Activated CD4-positive, alpha-beta T cell treated with anti-CD3 and anti-CD28 coated beads, Interleukin-2, amount 10 ng/mL, durations not matched to agents 24 days and 14 days (primary cell): ENCODE measurements around the gene ZMAT3. TPM values are rescaled to one million over a fixed set of nuclear protein-coding genes. Genes with fewer than 3 reads are reported as not detected.
A peak's percentile ranks its signal among the peaks of the same experiment; 100 is the strongest.

Experiments
- DNase-seq: peaks from one replicate; pipeline ENCODE4 v3.0.0; 2022
- H3K27ac Mint-ChIP-seq: one replicate; pipeline ENCODE4 v1.8.0; 2022; ENCODE audit warnings: mild to moderate bottlenecking, mixed read lengths
- H3K27me3 Mint-ChIP-seq: one replicate; pipeline ENCODE4 v1.8.0; 2022; ENCODE audit warnings: mixed read lengths
- H3K36me3 Mint-ChIP-seq: one replicate; pipeline ENCODE4 v1.8.0; 2022; ENCODE audit warnings: low read depth, mild to moderate bottlenecking, mixed read lengths
- H3K4me1 Mint-ChIP-seq: one replicate; pipeline ENCODE4 v1.8.0; 2021; ENCODE audit warnings: mixed read lengths
- H3K4me3 Mint-ChIP-seq: one replicate; pipeline ENCODE4 v1.8.0; 2022; ENCODE audit warnings: mild to moderate bottlenecking, moderate library complexity, mixed read lengths
- H3K9me3 Mint-ChIP-seq: one replicate; pipeline ENCODE4 v1.8.0; 2021; ENCODE audit warnings: mixed read lengths
- intact Hi-C: fragments of 100-400 bp; cut with micrococcal nuclease; formaldehyde crosslinking; loops from one replicate; pipeline ENCODE4 v1.15.1; 2023
- total RNA-seq: library from RNA; stranded (reverse); gene quantifications from 2 replicates; pipeline ENCODE4 v1.2.3, GENCODE V29; 2022

The ZMAT3 gene
- total RNA-seq, 1 donor from 2014 or later: 11.8 TPM

GRCh38 chr3:179027326-179027900, 44.2 kb downstream of the ZMAT3 start:
- peak overlapping the region; percentile 0 for H3K4me3 Mint-ChIP-seq
- H3K27ac Mint-ChIP-seq: peak overlapping the region; percentile 10

GRCh38 chr3:179026636-179027035, 45.0 kb downstream of the ZMAT3 start:
- no peak for DNase-seq
- intact Hi-C loops: loop anchor here (1.0 kb wide), 1 partner anchor 11 kb away; no protein-coding TSS in a partner anchor
- H3K4me3 Mint-ChIP-seq: no peak overlapping the region
- no peaks in the 10 kb centered on the region for H3K27me3 Mint-ChIP-seq
- H3K27ac Mint-ChIP-seq: no peak overlapping the region
- peaks cover 14% of the 10 kb centered on the region for H3K4me1 Mint-ChIP-seq
- no peaks in the 10 kb centered on the region for H3K9me3 Mint-ChIP-seq
- peaks cover 12% of the 10 kb centered on the region for H3K36me3 Mint-ChIP-seq

More at GRCh38 chr3:179027326-179027900, 44.2 kb downstream of the ZMAT3 start:
- H3K9me3 Mint-ChIP-seq: no peaks in the 10 kb centered on the region
- intact Hi-C loops: loop anchor here (1.0 kb wide), 1 partner anchor 10 kb away; no protein-coding TSS in a partner anchor
- no peaks in the 10 kb centered on the region for H3K27me3 Mint-ChIP-seq
- peaks cover 12% of the 10 kb centered on the region for H3K4me1 Mint-ChIP-seq
- DNase-seq: peak; percentile 64
- peaks cover 12% of the 10 kb centered on the region for H3K36me3 Mint-ChIP-seq

GRCh38 chr3:179021119-179021903, 50.3 kb downstream of the ZMAT3 start:
- DNase-seq: no peak
- Mint-ChIP-seq H3K36me3 (peaks cover 13% of the 10 kb centered on the region), H3K9me3 (no peaks in the 10 kb centered on the region), H3K4me1 (peaks cover 31% of the 10 kb centered on the region), H3K4me3 (peak overlapping the region; percentile 65), H3K27ac (peak overlapping the region; percentile 64), H3K27me3 (no peaks in the 10 kb centered on the region)
- intact Hi-C loops: loop anchor here (1.0 to 2.0 kb wide), 2 partner anchors 15 to 50 kb away; partner anchors contain the start of gene ZMAT3

DNA sequence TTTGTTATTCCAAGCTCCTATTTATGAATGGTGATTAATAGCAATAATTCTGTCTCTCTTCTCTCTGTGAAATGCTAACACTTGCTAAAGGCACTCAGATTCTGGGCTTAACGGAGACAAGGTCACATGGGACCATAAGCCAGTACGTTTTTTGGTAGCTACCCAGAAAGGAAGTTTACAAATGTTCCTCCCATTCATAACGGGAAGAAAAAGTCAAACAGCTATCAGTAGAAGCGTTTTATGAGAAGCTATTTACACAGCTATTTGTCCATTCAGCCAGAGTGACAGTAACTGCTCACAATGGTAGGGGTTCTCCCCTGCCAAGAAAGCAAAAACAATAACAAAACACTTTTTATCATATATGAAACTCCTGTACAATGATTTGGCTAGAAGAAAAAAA, 51.5 kb downstream of the ZMAT3 start:
- H3K27ac Mint-ChIP-seq: no peak overlapping the region
- H3K4me1 Mint-ChIP-seq: peaks cover 39% of the 10 kb centered on the region
- H3K4me3 Mint-ChIP-seq: peak overlapping the region; percentile 5
- DNase-seq: no peak
- peaks cover 13% of the 10 kb centered on the region for H3K36me3 Mint-ChIP-seq
- H3K9me3 Mint-ChIP-seq: no peaks in the 10 kb centered on the region
- H3K27me3 Mint-ChIP-seq: no peaks in the 10 kb centered on the region
- intact Hi-C loops: loop anchor here (2.0 kb wide), 1 partner anchor 17 kb away; no protein-coding TSS in a partner anchor

- Mint-ChIP-seq H3K4me3 (no peak overlapping the region), H3K27me3 (no peaks in the 10 kb centered on the region), H3K36me3 (peaks cover 10% of the 10 kb centered on the region), H3K27ac (no peak overlapping the region), H3K9me3 (no peaks in the 10 kb centered on the region), H3K4me1 (peaks cover 39% of the 10 kb centered on the region)
- intact Hi-C loops: loop anchor here (10.0 kb wide), 1 partner anchor 436 kb away; the partner anchor contains the start of gene GNB4
- no peak for DNase-seq
Measured at GRCh38 chr3:179018808-179019207, 52.8 kb downstream of the ZMAT3 start.

- Mint-ChIP-seq H3K36me3 (peaks cover 8% of the 10 kb centered on the region), H3K27ac (no peak overlapping the region), H3K27me3 (peaks cover 4% of the 10 kb centered on the region), H3K4me3 (peak overlapping the region; percentile 29), H3K4me1 (peaks cover 39% of the 10 kb centered on the region), H3K9me3 (no peaks in the 10 kb centered on the region)
- intact Hi-C loops: loop anchor here (10.0 kb wide), 1 partner anchor 438 kb away; the partner anchor contains the start of gene GNB4
- no peak for DNase-seq
Measured at GRCh38 chr3:179016979-179017670, 54.5 kb downstream of the ZMAT3 start.

GRCh38 chr3:179015551-179016020, 56.0 kb downstream of the ZMAT3 start:
- no peaks in the 10 kb centered on the region for H3K9me3 Mint-ChIP-seq
- H3K4me3 Mint-ChIP-seq: no peak overlapping the region
- H3K27ac Mint-ChIP-seq: peak overlapping the region; percentile 5
- peaks cover 28% of the 10 kb centered on the region for H3K4me1 Mint-ChIP-seq
- DNase-seq: peak; percentile 94
- intact Hi-C loops: loop anchor here (1.0 to 10.0 kb wide), 8 partner anchors 15 to 548 kb away; partner anchors contain the start of genes GNB4 and ZMAT3
- H3K36me3 Mint-ChIP-seq: peaks cover 8% of the 10 kb centered on the region
- peaks cover 14% of the 10 kb centered on the region for H3K27me3 Mint-ChIP-seq

DNA sequence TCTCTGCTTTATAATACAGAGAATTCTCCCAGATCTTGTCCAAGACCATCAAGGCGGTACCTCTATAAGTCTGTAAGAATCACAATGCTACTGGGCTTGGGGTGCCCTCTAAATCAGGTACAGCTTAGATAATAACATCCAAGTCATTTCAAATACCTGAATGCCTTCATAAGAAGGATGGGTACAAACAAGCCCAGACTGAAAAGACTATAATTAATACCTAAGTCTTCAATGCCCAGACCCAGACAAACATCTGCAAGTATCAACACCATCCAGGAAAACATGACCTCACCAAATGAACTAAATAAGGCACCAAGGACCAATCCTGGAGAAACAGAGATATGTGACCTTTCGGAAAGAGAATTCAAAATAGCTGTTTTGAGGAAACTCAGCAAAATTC, 65.9 kb downstream of the ZMAT3 start:
- no peak for DNase-seq
- no peak overlapping the region for H3K4me3 Mint-ChIP-seq
- no peak overlapping the region for H3K27ac Mint-ChIP-seq
- intact Hi-C loops: no loop called here
- H3K9me3 Mint-ChIP-seq: no peaks in the 10 kb centered on the region
- no peaks in the 10 kb centered on the region for H3K4me1 Mint-ChIP-seq
- H3K36me3 Mint-ChIP-seq: peaks cover 2% of the 10 kb centered on the region
- H3K27me3 Mint-ChIP-seq: peaks cover 46% of the 10 kb centered on the region

DNA sequence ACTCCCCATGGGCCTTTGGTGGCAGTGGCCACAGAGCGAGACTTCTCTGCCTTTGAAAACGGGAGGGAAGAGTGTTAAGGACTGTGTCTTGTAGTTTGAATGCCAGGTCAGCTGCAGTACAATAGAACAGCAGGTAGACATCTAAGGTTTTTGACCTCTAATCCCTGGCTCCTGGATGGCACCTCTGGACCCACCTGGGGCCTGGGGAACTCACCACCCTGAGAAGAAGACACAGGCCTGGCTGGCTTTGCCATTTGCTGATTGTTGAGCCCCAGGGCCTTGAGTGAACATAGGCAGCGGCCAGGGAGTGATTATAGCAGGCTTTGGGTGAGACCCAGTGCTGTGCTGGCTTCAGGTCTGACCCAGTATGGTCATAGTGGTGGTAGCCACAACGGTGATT, 66.4 kb downstream of the ZMAT3 start:
- no peak for DNase-seq
- no peak overlapping the region for H3K27ac Mint-ChIP-seq
- H3K4me3 Mint-ChIP-seq: no peak overlapping the region
- H3K9me3 Mint-ChIP-seq: no peaks in the 10 kb centered on the region
- H3K27me3 Mint-ChIP-seq: peaks cover 42% of the 10 kb centered on the region
- H3K4me1 Mint-ChIP-seq: peaks cover 2% of the 10 kb centered on the region
- intact Hi-C loops: no loop called here
- peaks cover 2% of the 10 kb centered on the region for H3K36me3 Mint-ChIP-seq

- H3K36me3 Mint-ChIP-seq: peaks cover 7% of the 10 kb centered on the region
- DNase-seq: no peak
- H3K4me3 Mint-ChIP-seq: no peak overlapping the region
- H3K9me3 Mint-ChIP-seq: no peaks in the 10 kb centered on the region
- H3K4me1 Mint-ChIP-seq: peaks cover 9% of the 10 kb centered on the region
- intact Hi-C loops: loop anchor here (1.0 to 2.0 kb wide), 3 partner anchors 14 to 147 kb away; no protein-coding TSS in a partner anchor
- H3K27me3 Mint-ChIP-seq: peaks cover 8% of the 10 kb centered on the region
- no peak overlapping the region for H3K27ac Mint-ChIP-seq
Measured at GRCh38 chr3:179000659-179001058, 71.0 kb downstream of the ZMAT3 start.

DNA sequence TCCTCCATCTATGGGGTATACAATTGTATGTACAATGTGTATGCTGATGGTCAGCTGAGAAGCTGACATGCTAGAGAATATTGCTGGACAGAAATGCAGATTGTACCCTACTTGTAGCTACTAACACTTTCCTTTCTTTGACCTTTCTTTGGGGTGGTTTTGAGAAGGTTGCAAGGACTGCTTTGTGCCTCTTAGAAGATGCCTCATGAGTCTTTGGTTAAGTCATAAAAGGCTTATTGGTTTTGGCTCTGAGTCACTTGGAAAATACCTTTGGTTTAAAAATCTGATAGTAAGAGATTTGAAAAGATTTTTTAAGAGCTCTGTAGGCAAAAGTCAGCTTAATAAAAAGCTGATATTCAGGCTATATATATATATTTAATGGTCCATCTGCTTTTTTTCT, 71.5 kb downstream of the ZMAT3 start:
- H3K9me3 Mint-ChIP-seq: no peaks in the 10 kb centered on the region
- intact Hi-C loops: loop anchor here (1.0 to 2.0 kb wide), 3 partner anchors 15 to 147 kb away; no protein-coding TSS in a partner anchor
- peaks cover 9% of the 10 kb centered on the region for H3K4me1 Mint-ChIP-seq
- peaks cover 7% of the 10 kb centered on the region for H3K36me3 Mint-ChIP-seq
- no peak overlapping the region for H3K4me3 Mint-ChIP-seq
- DNase-seq: no peak
- peaks cover 8% of the 10 kb centered on the region for H3K27me3 Mint-ChIP-seq
- H3K27ac Mint-ChIP-seq: peak overlapping the region; percentile 43

DNA sequence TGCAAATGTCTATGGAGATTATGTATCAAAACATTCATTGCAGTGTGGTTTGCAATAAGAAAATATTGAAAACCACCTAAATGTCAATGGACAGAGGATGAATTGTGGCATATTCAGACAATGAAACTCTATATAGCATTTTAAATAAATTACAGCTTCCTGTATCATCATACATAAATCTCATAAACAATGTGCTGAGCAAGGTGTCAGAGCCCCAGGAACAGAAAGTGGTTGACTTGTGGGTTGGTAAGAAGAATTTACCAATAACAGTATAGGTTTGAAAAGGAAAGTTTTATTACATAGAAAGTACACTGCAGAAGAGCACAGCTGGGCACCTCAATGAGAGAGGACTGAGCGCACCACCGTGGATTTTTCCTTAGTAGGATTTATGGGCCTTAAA, 75.2 kb downstream of the ZMAT3 start:
- DNase-seq: no peak
- H3K9me3 Mint-ChIP-seq: peaks cover 8% of the 10 kb centered on the region
- peaks cover 4% of the 10 kb centered on the region for H3K36me3 Mint-ChIP-seq
- H3K27me3 Mint-ChIP-seq: peaks cover 3% of the 10 kb centered on the region
- intact Hi-C loops: no loop called here
- no peak overlapping the region for H3K4me3 Mint-ChIP-seq
- no peak overlapping the region for H3K27ac Mint-ChIP-seq
- H3K4me1 Mint-ChIP-seq: peaks cover 9% of the 10 kb centered on the region

DNA sequence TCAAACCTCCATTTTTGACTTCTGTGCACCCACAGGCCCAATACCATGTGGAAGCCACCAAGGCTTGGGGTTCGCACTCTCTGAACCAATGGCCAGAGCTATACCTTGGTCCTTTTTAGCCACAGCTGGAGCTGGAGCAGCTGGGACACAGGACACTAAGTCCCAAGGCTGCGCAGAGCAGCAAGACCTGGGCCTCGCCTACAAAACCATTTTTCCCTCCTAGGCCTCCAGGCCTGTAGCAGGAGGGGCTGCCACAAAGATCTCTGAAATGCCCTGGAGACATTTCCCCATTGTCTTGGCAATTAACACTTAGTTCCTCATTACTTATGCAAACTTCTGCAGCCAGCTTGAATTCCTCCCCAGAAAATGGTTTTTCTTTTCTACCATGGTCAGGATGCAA, 81.3 kb downstream of the ZMAT3 start:
- peaks cover 37% of the 10 kb centered on the region for H3K9me3 Mint-ChIP-seq
- intact Hi-C loops: no loop called here
- no peaks in the 10 kb centered on the region for H3K4me1 Mint-ChIP-seq
- H3K36me3 Mint-ChIP-seq: peaks cover 13% of the 10 kb centered on the region
- no peak for DNase-seq
- H3K27ac Mint-ChIP-seq: no peak overlapping the region
- no peaks in the 10 kb centered on the region for H3K27me3 Mint-ChIP-seq
- no peak overlapping the region for H3K4me3 Mint-ChIP-seq
